Keratinocyte (primary cell): ENCODE measurements around the gene KCNN1. TPM values are rescaled to one million over a fixed set of nuclear protein-coding genes. Genes with fewer than 3 reads are reported as not detected.

ENCODE experiments used
- DNase-seq: peaks from one replicate; pipeline ENCODE4 v3.0.0-alpha.2; 2011; ENCODE audit warnings: low read depth, missing footprints, low spot score
- FAIRE-seq: peaks from 2 replicates; lab custom pipeline; 2011; peaks lifted over from hg19 to GRCh38; lab: Jason Lieb, UNC
- H2AFZ ChIP-seq: 2 replicates; pipeline ENCODE4 v1.6.0; 2012; ENCODE audit warnings: low read length, control low read depth, inconsistent platforms; ENCODE audit not compliant: control insufficient read depth
- H3K27ac ChIP-seq: 2 replicates; pipeline ENCODE4 v1.5.1; 2011; ENCODE audit warnings: low read length; ENCODE audit not compliant: control insufficient read depth, insufficient read depth
- H3K27me3 ChIP-seq: 3 replicates; pipeline ENCODE4 v1.6.0; 2011; ENCODE audit warnings: low read length; ENCODE audit not compliant: control insufficient read depth, insufficient read depth; ENCODE audit errors: extremely low read depth
- H3K36me3 ChIP-seq, 2 experiments: 2 replicates in 1 of 2; 3 replicates in 1 of 2; pipeline ENCODE4 v1.5.1; 2011; ENCODE audit warnings: low read length in 2 of 2, mild to moderate bottlenecking in 1 of 2; ENCODE audit not compliant: control insufficient read depth in 2 of 2, insufficient read depth in 2 of 2; ENCODE audit errors: extremely low read depth in 1 of 2
- H3K4me1 ChIP-seq: 3 replicates; pipeline ENCODE4 v1.5.1; 2011; ENCODE audit warnings: low read length; ENCODE audit not compliant: control insufficient read depth, insufficient read depth; ENCODE audit errors: extremely low read depth
- H3K4me2 ChIP-seq: 3 replicates; pipeline ENCODE4 v1.6.0; 2011; ENCODE audit warnings: low read depth, low read length; ENCODE audit not compliant: control insufficient read depth, insufficient read depth; ENCODE audit errors: extremely low read depth
- H3K4me3 ChIP-seq, 3 experiments: fragments of 200-600 bp in 1 of 3; sonication (generic) in 1 of 3; 2 replicates in 2 of 3; 3 replicates in 1 of 3; pipeline ENCODE4 v1.5.1; 2011 to 2016; ENCODE audit warnings: low read length in 3 of 3, mild to moderate bottlenecking in 3 of 3, control low read depth in 2 of 3, inconsistent platforms in 1 of 3, low read depth in 1 of 3, mixed read lengths in 1 of 3, mixed run types in 1 of 3, moderate library complexity in 1 of 3; ENCODE audit not compliant: control insufficient read depth in 2 of 3, insufficient read depth in 2 of 3; ENCODE audit errors: extremely low read depth in 1 of 3
- H3K79me2 ChIP-seq: 2 replicates; pipeline ENCODE4 v1.6.0; 2012; ENCODE audit warnings: low read length; ENCODE audit not compliant: control insufficient read depth, insufficient read depth
- H3K9ac ChIP-seq: 3 replicates; pipeline ENCODE4 v1.6.0; 2011; ENCODE audit warnings: low read length; ENCODE audit not compliant: control insufficient read depth, insufficient read depth; ENCODE audit errors: extremely low read depth
- H3K9me1 ChIP-seq: 3 replicates; pipeline ENCODE4 v1.6.0; 2011; ENCODE audit warnings: low read length; ENCODE audit not compliant: control insufficient read depth, insufficient read depth; ENCODE audit errors: extremely low read depth
- H3K9me3 ChIP-seq: 2 replicates; pipeline ENCODE4 v1.5.1; 2012; ENCODE audit warnings: low read depth, low read length; ENCODE audit not compliant: control insufficient read depth
- H4K20me1 ChIP-seq: 3 replicates; pipeline ENCODE4 v1.6.0; 2011; ENCODE audit warnings: low read length; ENCODE audit not compliant: control insufficient read depth, insufficient read depth; ENCODE audit errors: extremely low read depth
- EZH2 ChIP-seq: IDR thresholded peaks from one replicate; pipeline ENCODE4 v1.6.1; 2012; ENCODE audit warnings: inconsistent platforms, mild to moderate bottlenecking, low read length, moderate library complexity
- dilution Hi-C: fragments of 300-500 bp; cut with MboI; formaldehyde crosslinking; loops from one replicate; pipeline ENCODE4 v1.7.0; 2020; ENCODE audit warnings: low sequenced_read_pairs; ENCODE audit not compliant: extremely low pct_ligation_motif_present
- polyA plus RNA-seq, 5 experiments: library from polyadenylated mRNA; depleted of rRNA in 3 of 5; stranded (reverse) in 3 of 5; stranded (forward) in 1 of 5; unstranded in 1 of 5; fragments of >200 nt; gene quantifications; 1 replicate in 1 of 5; 2 replicates in 3 of 5; 3 replicates in 1 of 5; pipeline versions ENCODE4 v1.2.1 to v1.2.3, GENCODE V29; 2011 to 2012; ENCODE audit warnings: missing spikeins in 2 of 5, low read depth in 1 of 5, low replicate concordance in 1 of 5
- TF ChIP-seq, protein P1 (sequence below), 3 experiments: IDR thresholded peaks in 1 of 3; conservative IDR thresholded peaks in 1 of 3; optimal IDR thresholded peaks in 1 of 3; 2 replicates in 2 of 3; 3 replicates in 1 of 3; pipeline versions ENCODE3 to v1.5.1; 2011; ENCODE audit warnings: low read length in 3 of 3, mild to moderate bottlenecking in 3 of 3, moderate library complexity in 2 of 3, control low read depth in 1 of 3, inconsistent platforms in 1 of 3; ENCODE audit not compliant: insufficient read depth in 2 of 3; ENCODE audit errors: extremely low read depth in 1 of 3

The KCNN1 gene
- polyA plus RNA-seq, 1 donor (not counting 4 experiments of a cell fraction or from before 2014, with no cell fraction given): not detected

DNA sequence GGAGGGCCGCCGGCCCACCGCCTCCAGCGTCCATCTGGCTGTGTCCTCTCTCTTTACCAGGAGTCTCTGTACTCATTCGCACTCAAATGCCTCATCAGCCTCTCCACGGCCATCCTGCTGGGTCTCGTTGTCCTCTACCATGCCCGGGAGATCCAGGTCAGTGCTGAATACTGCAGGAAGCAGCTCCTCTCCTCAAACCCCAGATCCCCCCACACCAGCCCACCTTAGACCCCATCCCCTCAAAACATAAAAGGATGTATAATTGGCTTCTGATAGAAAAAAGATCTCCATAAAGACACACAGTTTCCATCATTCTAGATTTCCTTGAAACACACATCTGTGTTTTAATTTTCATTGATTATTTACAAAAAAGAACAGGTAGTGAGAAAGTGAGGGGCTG lies 8.1 kb downstream of the KCNN1 start:
- H3K9me1 ChIP-seq: no peaks in the 10 kb centered on the region
- H3K4me3 ChIP-seq: no peak overlapping the region
- no peaks in the 10 kb centered on the region for H3K4me1 ChIP-seq
- H3K79me2 ChIP-seq: no peaks in the 10 kb centered on the region
- no peaks in the 10 kb centered on the region for H3K9me3 ChIP-seq
- DNase-seq (no peak), FAIRE-seq (no peak)
- H3K27ac ChIP-seq: no peak overlapping the region
- H3K36me3 ChIP-seq: no peaks in the 10 kb centered on the region
- TF ChIP-seq, protein P1, sequence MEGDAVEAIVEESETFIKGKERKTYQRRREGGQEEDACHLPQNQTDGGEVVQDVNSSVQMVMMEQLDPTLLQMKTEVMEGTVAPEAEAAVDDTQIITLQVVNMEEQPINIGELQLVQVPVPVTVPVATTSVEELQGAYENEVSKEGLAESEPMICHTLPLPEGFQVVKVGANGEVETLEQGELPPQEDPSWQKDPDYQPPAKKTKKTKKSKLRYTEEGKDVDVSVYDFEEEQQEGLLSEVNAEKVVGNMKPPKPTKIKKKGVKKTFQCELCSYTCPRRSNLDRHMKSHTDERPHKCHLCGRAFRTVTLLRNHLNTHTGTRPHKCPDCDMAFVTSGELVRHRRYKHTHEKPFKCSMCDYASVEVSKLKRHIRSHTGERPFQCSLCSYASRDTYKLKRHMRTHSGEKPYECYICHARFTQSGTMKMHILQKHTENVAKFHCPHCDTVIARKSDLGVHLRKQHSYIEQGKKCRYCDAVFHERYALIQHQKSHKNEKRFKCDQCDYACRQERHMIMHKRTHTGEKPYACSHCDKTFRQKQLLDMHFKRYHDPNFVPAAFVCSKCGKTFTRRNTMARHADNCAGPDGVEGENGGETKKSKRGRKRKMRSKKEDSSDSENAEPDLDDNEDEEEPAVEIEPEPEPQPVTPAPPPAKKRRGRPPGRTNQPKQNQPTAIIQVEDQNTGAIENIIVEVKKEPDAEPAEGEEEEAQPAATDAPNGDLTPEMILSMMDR (optimal IDR thresholded peaks at IDR 0.05 in 1 of 3, IDR thresholded peaks at IDR 0.05 in 1 of 3, conservative IDR thresholded peaks at IDR 0.05 in 1 of 3; ENCODE audit: extremely low read depth in 1 of 3, insufficient read depth in 2 of 3, low read length in 3 of 3): no peak
- TF ChIP-seq EZH2: no peak
- no peak overlapping the region for H2AFZ ChIP-seq
- no peak overlapping the region for H3K4me2 ChIP-seq
- no peak overlapping the region for H3K9ac ChIP-seq
- H4K20me1 ChIP-seq: peaks cover 2% of the 10 kb centered on the region
- dilution Hi-C loops: no loop called here
- H3K27me3 ChIP-seq: no peaks in the 10 kb centered on the region

DNA sequence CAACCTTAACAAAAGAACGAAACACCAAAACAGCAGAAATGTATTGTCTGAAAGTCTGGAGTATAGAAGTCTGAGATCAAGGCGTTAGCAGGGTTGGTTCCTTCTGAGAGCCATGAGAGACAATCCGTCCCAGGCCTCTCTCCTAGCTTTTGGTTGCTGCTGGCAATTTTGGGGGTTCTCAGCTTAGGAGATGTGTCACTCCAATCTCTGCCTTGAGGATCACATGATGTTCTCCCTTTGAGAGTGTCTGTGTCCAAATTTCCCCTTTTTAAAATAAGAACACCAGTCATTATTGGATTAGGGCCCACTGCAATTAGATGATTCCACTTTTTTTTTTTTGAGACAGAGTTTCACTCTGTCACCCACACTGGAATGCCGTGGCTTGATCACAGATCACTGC lies 10.1 kb downstream of the KCNN1 start:
- Histone ChIP-seq H3K9ac (no peak overlapping the region), H3K4me2 (no peak overlapping the region), H3K9me1 (no peaks in the 10 kb centered on the region), H3K9me3 (no peaks in the 10 kb centered on the region), H4K20me1 (peaks cover 2% of the 10 kb centered on the region), H3K36me3 (no peaks in the 10 kb centered on the region), H3K27me3 (no peaks in the 10 kb centered on the region), H3K79me2 (no peaks in the 10 kb centered on the region), H3K4me1 (no peaks in the 10 kb centered on the region), H3K4me3 (no peak overlapping the region), H3K27ac (no peak overlapping the region), H2AFZ (no peak overlapping the region)
- FAIRE-seq (no peak), DNase-seq (no peak)
- dilution Hi-C loops: no loop called here
- TF ChIP-seq EZH2: no peak
- TF ChIP-seq, protein P1 (optimal IDR thresholded peaks at IDR 0.05 in 1 of 3, IDR thresholded peaks at IDR 0.05 in 1 of 3, conservative IDR thresholded peaks at IDR 0.05 in 1 of 3; ENCODE audit: extremely low read depth in 1 of 3, insufficient read depth in 2 of 3, low read length in 3 of 3): no peak
